ENCODE measurements around the gene LZTS2.

The LZTS2 gene

GRCh38 chr10:101020427-101021075, 20.9 kb downstream of the LZTS2 start:
- Histone ChIP-seq H3K36me3 (ENCODE audit: insufficient read depth, low read length) (no peaks in the 10 kb centered on the region), H2AFZ (ENCODE audit: low read depth, low read length) (no peak overlapping the region), H3K27ac (ENCODE audit: low read length) (no peak overlapping the region), H4K20me1 (ENCODE audit: insufficient read depth, low read length) (no peaks in the 10 kb centered on the region), H3K9me3 (ENCODE audit: insufficient read depth, low read length, severe bottlenecking) (no peaks in the 10 kb centered on the region), H3K4me1 (ENCODE audit: insufficient read depth, low read length) (no peaks in the 10 kb centered on the region), H3K27me3 (ENCODE audit: insufficient read depth, low read length, poor library complexity) (peaks cover 4% of the 10 kb centered on the region), H3K4me3 (ENCODE audit: low read depth in 1 of 2, low read length in 2 of 2) (no peak overlapping the region), H3K9ac (ENCODE audit: low read depth, low read length) (no peak overlapping the region), H3K79me2 (ENCODE audit: insufficient read depth, low read length) (no peaks in the 10 kb centered on the region), H3K4me2 (ENCODE audit: insufficient read depth, low read length) (no peak overlapping the region)
- TF ChIP-seq CTCF (IDR thresholded peaks at IDR 0.05; ENCODE audit: borderline replicate concordance, extremely low read depth, low read length, poor library complexity, severe bottlenecking) = no peak
- DNase-seq (no peak), ATAC-seq (ENCODE audit: insufficient read depth, low read depth) (no peak)

- H3K4me3 ChIP-seq (ENCODE audit: low read depth in 1 of 2, low read length in 2 of 2) = no peak overlapping the region
- TF ChIP-seq EZH2 (IDR thresholded peaks at IDR 0.05; ENCODE audit: borderline replicate concordance, low read depth, low read length, severe bottlenecking) (no peak), CTCF (IDR thresholded peaks at IDR 0.05; ENCODE audit: borderline replicate concordance, extremely low read depth, low read length, poor library complexity, severe bottlenecking) (no peak)
- no peaks in the 10 kb centered on the region for H3K79me2 ChIP-seq (ENCODE audit: insufficient read depth, low read length)
- H3K27ac ChIP-seq (ENCODE audit: low read length) = no peak overlapping the region
- no peak overlapping the region for H3K4me2 ChIP-seq (ENCODE audit: insufficient read depth, low read length)
- no peak for ATAC-seq (ENCODE audit: insufficient read depth, low read depth)
- H4K20me1 ChIP-seq (ENCODE audit: insufficient read depth, low read length) = no peaks in the 10 kb centered on the region
- H2AFZ ChIP-seq (ENCODE audit: low read depth, low read length) = no peak overlapping the region
- H3K9me3 ChIP-seq (ENCODE audit: insufficient read depth, low read length, severe bottlenecking) = no peaks in the 10 kb centered on the region
- no peaks in the 10 kb centered on the region for H3K36me3 ChIP-seq (ENCODE audit: insufficient read depth, low read length)
- no peaks in the 10 kb centered on the region for H3K4me1 ChIP-seq (ENCODE audit: insufficient read depth, low read length)
- DNase-seq = no peak
- peaks cover 4% of the 10 kb centered on the region for H3K27me3 ChIP-seq (ENCODE audit: insufficient read depth, low read length, poor library complexity)
- no peak overlapping the region for H3K9ac ChIP-seq (ENCODE audit: low read depth, low read length)
Observed at GRCh38 chr10:101021239-101021638, 21.6 kb downstream of the LZTS2 start.

- no peak overlapping the region for H2AFZ ChIP-seq (ENCODE audit: low read depth, low read length)
- H3K4me1 ChIP-seq (ENCODE audit: insufficient read depth, low read length) = no peaks in the 10 kb centered on the region
- no peaks in the 10 kb centered on the region for H3K79me2 ChIP-seq (ENCODE audit: insufficient read depth, low read length)
- no peak for TF ChIP-seq CTCF (IDR thresholded peaks at IDR 0.05; ENCODE audit: borderline replicate concordance, extremely low read depth, low read length, poor library complexity, severe bottlenecking)
- no peak for TF ChIP-seq EZH2 (IDR thresholded peaks at IDR 0.05; ENCODE audit: borderline replicate concordance, low read depth, low read length, severe bottlenecking)
- no peaks in the 10 kb centered on the region for H3K36me3 ChIP-seq (ENCODE audit: insufficient read depth, low read length)
- no peaks in the 10 kb centered on the region for H4K20me1 ChIP-seq (ENCODE audit: insufficient read depth, low read length)
- H3K9me3 ChIP-seq (ENCODE audit: insufficient read depth, low read length, severe bottlenecking) = no peaks in the 10 kb centered on the region
- no peak overlapping the region for H3K4me2 ChIP-seq (ENCODE audit: insufficient read depth, low read length)
- H3K4me3 ChIP-seq (ENCODE audit: low read depth in 1 of 2, low read length in 2 of 2) = no peak overlapping the region
- ATAC-seq (ENCODE audit: insufficient read depth, low read depth) = no peak
- H3K27ac ChIP-seq (ENCODE audit: low read length) = no peak overlapping the region
- no peak for DNase-seq
- peaks cover 4% of the 10 kb centered on the region for H3K27me3 ChIP-seq (ENCODE audit: insufficient read depth, low read length, poor library complexity)
- H3K9ac ChIP-seq (ENCODE audit: low read depth, low read length) = no peak overlapping the region
Observed at GRCh38 chr10:101021692-101022251, 22.2 kb downstream of the LZTS2 start.
